BLaER1 treated with 17β-estradiol and CSF1 and Interleukin-3, amounts not matched to agents 10 nM and 100 nM (cell line): ENCODE results near the gene HSPA1L.
"Not testable (repeated sequence)": the region's sequence is repeated elsewhere in the genome, so short reads cannot be mapped to it uniquely, and the experiment has no call there.

ENCODE experiments used
- H3K27ac ChIP-seq, 11 experiments: shearing (Covaris generic); formaldehyde crosslinking; 2 replicates each; pipeline ENCODE4 v1.8.1; 2022
- H3K27me3 ChIP-seq, 11 experiments: shearing (Covaris generic); formaldehyde crosslinking; 2 replicates each; pipeline ENCODE4 v1.8.1; 2022
- H3K36me3 ChIP-seq, 11 experiments: shearing (Covaris generic); formaldehyde crosslinking; 2 replicates each; pipeline ENCODE4 v1.8.1; 2022
- H3K4me1 ChIP-seq, 10 experiments: shearing (Covaris generic); formaldehyde crosslinking; 2 replicates each; pipeline ENCODE4 v1.8.1; 2022
- H3K4me2 ChIP-seq, 11 experiments: shearing (Covaris generic); formaldehyde crosslinking; 2 replicates each; pipeline ENCODE4 v1.8.1; 2022
- H3K4me3 ChIP-seq, 10 experiments: shearing (Covaris generic); formaldehyde crosslinking; 2 replicates each; pipeline ENCODE4 v1.8.1; 2022
- H3K9ac ChIP-seq, 11 experiments: shearing (Covaris generic); formaldehyde crosslinking; 2 replicates each; pipeline ENCODE4 v1.8.1; 2022
- H3K9me3 ChIP-seq, 11 experiments: shearing (Covaris generic); formaldehyde crosslinking; replicated peaks in 1 of 11; 2 replicates each; pipeline ENCODE4 v1.8.1; 2022
- H4K20me1 ChIP-seq, 11 experiments: shearing (Covaris generic); formaldehyde crosslinking; 2 replicates each; pipeline ENCODE4 v1.8.1; 2022
- Cebpa-rat ChIP-seq, 11 experiments: shearing (Covaris generic); IDR thresholded peaks; 2 replicates each; pipeline ENCODE4 v1.8.1; 2022

The HSPA1L gene

GRCh38 chr6:31822036-31822821 lies 7.1 kb upstream of the HSPA1L start:
- H3K9ac ChIP-seq: peak overlapping the region; percentile 74 to 92 (median 83)
- peaks cover 0 to 6% (median 0%) of the 10 kb centered on the region in 11 experiments; a peak in 1 of 22 replicates for H4K20me1 ChIP-seq
- TF ChIP-seq Cebpa-rat (IDR thresholded peaks at IDR 0.05): no peak
- H3K27me3 ChIP-seq: no peaks in the 10 kb centered on the region; a peak in 1 of 22 replicates
- H3K4me1 ChIP-seq: peaks cover 61 to 89% (median 81%) of the 10 kb centered on the region in 10 experiments
- no peaks in the 10 kb centered on the region for H3K9me3 ChIP-seq
- peak overlapping the region; percentile 73 to 99 (median 96) for H3K4me2 ChIP-seq
- no peaks in the 10 kb centered on the region for H3K36me3 ChIP-seq
- H3K27ac ChIP-seq: peak overlapping the region; percentile 77 to 94 (median 85)
- H3K4me3 ChIP-seq: peak overlapping the region; percentile 55 to 75 (median 66)

DNA sequence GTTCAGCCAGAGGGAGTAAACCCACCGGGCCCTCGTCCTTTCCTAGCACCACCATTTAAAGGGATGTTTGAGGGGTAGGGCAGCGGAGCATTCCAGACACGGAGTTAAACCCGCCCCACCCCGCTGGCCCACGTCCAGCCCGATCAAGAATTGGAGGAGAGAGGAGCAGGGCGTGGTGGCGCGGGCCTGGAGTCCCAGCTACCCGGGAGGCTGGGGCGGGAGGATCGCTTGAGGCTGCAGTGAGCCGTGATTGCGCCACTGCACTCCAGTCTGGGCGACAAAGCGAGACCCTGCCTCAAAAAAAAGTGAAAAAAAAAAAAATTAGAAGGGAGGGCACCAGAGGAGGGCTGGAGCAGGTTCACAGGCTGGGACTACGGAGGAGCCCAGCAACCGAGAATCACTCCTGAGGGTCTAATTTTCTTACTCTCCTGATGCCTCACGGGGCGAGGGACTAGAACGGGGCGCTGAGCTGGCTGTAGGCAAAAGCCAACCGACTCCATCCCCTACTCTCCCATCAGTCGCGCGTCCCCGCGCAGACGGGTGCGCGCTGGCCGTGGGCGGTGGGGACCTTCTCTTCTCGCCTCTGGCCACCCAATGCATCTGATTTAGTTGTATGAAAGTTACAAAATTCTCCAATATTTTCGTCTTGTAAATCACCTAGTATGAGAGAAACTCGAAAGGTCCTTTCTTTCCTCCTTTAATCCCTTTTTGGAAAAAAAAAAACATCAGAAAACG lies 6.4 kb upstream of the HSPA1L start:
- no peaks in the 10 kb centered on the region for H3K9me3 ChIP-seq

DNA sequence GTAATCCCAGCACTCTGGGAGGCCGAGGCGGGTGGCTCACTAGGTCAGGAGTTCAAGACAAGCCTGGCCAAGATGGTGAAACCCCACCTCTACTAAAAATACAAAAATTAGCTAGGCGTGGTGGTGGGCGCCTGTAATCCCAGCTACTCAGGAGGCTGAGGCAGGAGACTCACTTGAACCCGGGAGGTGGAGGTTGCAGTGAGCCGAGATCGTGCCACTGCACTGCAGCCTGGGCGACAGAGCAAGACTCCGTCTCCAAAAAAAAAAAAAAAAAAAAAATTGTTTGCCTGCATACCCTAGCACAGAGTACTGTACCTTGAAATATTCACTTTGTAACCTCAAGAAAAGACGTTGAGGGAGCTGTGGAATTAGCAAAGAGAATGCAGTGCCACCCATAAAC lies 5.3 kb upstream of the HSPA1L start:
- not testable (repeated sequence) for H4K20me1 ChIP-seq, H3K36me3 ChIP-seq, H3K27me3 ChIP-seq, H3K9me3 ChIP-seq
- Histone ChIP-seq H3K4me2 (peak overlapping the region; percentile 83 to 99 (median 96)), H3K27ac (peak overlapping the region in 2 of 11 experiments; percentile 77 to 86; a peak in 1 of 22 replicates), H3K9ac (peak overlapping the region in 5 of 11 experiments; percentile 78 to 88 (median 83); a peak in 6 of 22 replicates), H3K4me3 (peak overlapping the region in 2 of 10 experiments; percentile 55 to 67; a peak in 5 of 20 replicates), H3K4me1 (peaks cover 51 to 78% (median 69%) of the 10 kb centered on the region in 10 experiments)

More for the DNA sequence above, 6.4 kb upstream of the HSPA1L start:
- Histone ChIP-seq H3K36me3 (no peaks in the 10 kb centered on the region), H3K4me1 (peaks cover 58 to 87% (median 78%) of the 10 kb centered on the region in 10 experiments), H3K9ac (peak overlapping the region; percentile 74 to 88 (median 83)), H3K4me3 (peak overlapping the region; percentile 55 to 75 (median 66)), H3K4me2 (peak overlapping the region; percentile 83 to 99 (median 96)), H3K27me3 (no peaks in the 10 kb centered on the region; a peak in 1 of 22 replicates), H3K27ac (peak overlapping the region; percentile 77 to 91 (median 83)), H4K20me1 (peaks cover 0 to 7% (median 0%) of the 10 kb centered on the region in 11 experiments; a peak in 1 of 22 replicates)
- TF ChIP-seq Cebpa-rat (IDR thresholded peaks at IDR 0.05): peak in 1 of 11 experiments; percentile 17; a peak in 2 of 22 replicates

DNA sequence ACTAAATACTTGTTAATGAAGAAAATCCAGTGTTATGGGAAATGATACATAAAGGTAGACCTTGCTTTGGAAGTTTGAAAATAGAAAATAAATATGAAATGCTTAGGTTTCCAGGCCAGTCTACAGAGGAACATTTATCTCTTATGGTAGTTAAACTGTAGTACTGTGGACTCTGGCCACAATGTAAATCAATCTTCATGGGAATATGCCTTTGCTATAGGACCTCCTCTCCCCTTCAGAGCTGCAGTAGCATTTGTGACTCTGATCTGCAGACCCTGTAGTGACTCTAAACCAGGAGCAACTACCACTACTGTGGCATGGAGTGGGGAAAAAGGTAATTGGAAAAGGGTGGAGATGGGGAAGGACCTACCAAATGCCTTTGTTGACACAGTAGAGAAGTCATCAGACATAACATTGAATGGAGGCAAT lies 4.8 kb upstream of the HSPA1L start:
- peak overlapping the region in 7 of 11 experiments; percentile 1 to 99 (median 96); a peak in 11 of 22 replicates for H3K4me2 ChIP-seq
- H3K4me3 ChIP-seq: 0 out of 20 replicates have a peak overlapping the region, but pooled peaks of 1 of the 10 experiments have one; percentile 67
- H4K20me1 ChIP-seq: peaks cover 0 to 7% (median 0%) of the 10 kb centered on the region in 11 experiments; a peak in 1 of 22 replicates
- TF ChIP-seq Cebpa-rat (IDR thresholded peaks at IDR 0.05): no peak
- no peaks in the 10 kb centered on the region for H3K36me3 ChIP-seq
- peak overlapping the region in 1 of 11 experiments; percentile 38; a peak in 1 of 22 replicates for H3K9ac ChIP-seq
- H3K9me3 ChIP-seq: peaks cover 0 to 6% (median 0%) of the 10 kb centered on the region in 11 experiments; a peak in 2 of 22 replicates
- H3K27ac ChIP-seq: no peak overlapping the region
- H3K27me3 ChIP-seq: peaks cover 0 to 9% (median 8%) of the 10 kb centered on the region in 11 experiments; a peak in 17 of 22 replicates
- H3K4me1 ChIP-seq: peaks cover 56 to 78% (median 67%) of the 10 kb centered on the region in 10 experiments

GRCh38 chr6:31817929-31818511 lies 2.9 kb upstream of the HSPA1L start:
- Histone ChIP-seq H3K4me1 (peaks cover 52 to 77% (median 68%) of the 10 kb centered on the region in 10 experiments), H3K4me3 (peak overlapping the region; percentile 51 to 76 (median 68); a peak in 18 of 20 replicates), H3K27me3 (peaks cover 0 to 27% (median 25%) of the 10 kb centered on the region in 11 experiments; a peak in 19 of 22 replicates), H3K4me2 (peak overlapping the region; percentile 51 to 99 (median 89)), H3K9ac (peak overlapping the region; percentile 20 to 83 (median 76); a peak in 20 of 22 replicates), H3K27ac (peak overlapping the region; percentile 51 to 82 (median 66))
- not testable (repeated sequence) for H3K36me3 ChIP-seq, H3K9me3 ChIP-seq, H4K20me1 ChIP-seq

- H3K9me3 ChIP-seq, H4K20me1 ChIP-seq, H3K36me3 ChIP-seq: not testable (repeated sequence)
- Histone ChIP-seq H3K27ac (peak overlapping the region; percentile 51 to 82 (median 66)), H3K4me3 (peak overlapping the region; percentile 51 to 76 (median 68)), H3K4me1 (peaks cover 50 to 76% (median 66%) of the 10 kb centered on the region in 10 experiments), H3K9ac (peak overlapping the region; percentile 20 to 83 (median 76); a peak in 21 of 22 replicates), H3K27me3 (peaks cover 0 to 34% (median 30%) of the 10 kb centered on the region in 11 experiments; a peak in 19 of 22 replicates), H3K4me2 (peak overlapping the region; percentile 51 to 99 (median 89))
Measured at GRCh38 chr6:31817133-31817928, 2.2 kb upstream of the HSPA1L start.

DNA sequence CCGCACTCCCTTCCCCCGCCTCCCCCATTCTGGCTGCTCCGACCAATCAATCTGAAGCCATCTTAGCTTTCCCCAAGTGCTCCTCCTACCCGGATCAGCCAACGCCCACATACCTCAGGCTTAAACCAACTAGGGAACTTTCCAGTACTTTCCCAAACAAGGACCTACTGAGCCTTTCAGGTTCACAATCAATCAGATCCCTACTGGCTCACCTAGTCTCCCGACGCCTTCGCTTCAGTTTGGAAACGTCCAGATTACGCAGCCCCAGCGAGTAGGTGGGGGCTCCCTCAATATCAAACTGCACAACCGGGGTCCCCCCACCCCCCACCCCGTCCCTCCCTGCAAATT lies 432 bp downstream of the HSPA1L start:
- peak overlapping the region in 10 of 11 experiments; percentile 22 to 67 (median 53); a peak in 17 of 22 replicates for H3K27ac ChIP-seq
- H3K4me3 ChIP-seq: peak overlapping the region; percentile 50 to 67 (median 58)
- H3K36me3 ChIP-seq: peaks cover 0 to 7% (median 0%) of the 10 kb centered on the region in 11 experiments; a peak in 1 of 22 replicates

More for the DNA sequence above, 432 bp downstream of the HSPA1L start:
- peaks cover 0 to 6% (median 0%) of the 10 kb centered on the region in 11 experiments; a peak in 2 of 22 replicates for H3K9me3 ChIP-seq
- peaks cover 0 to 37% (median 30%) of the 10 kb centered on the region in 11 experiments; a peak in 19 of 22 replicates for H3K27me3 ChIP-seq
- H3K9ac ChIP-seq: peak overlapping the region in 10 of 11 experiments; percentile 49 to 72 (median 58); a peak in 17 of 22 replicates
- peaks cover 0 to 7% (median 0%) of the 10 kb centered on the region in 11 experiments; a peak in 1 of 22 replicates for H4K20me1 ChIP-seq
- TF ChIP-seq Cebpa-rat (IDR thresholded peaks at IDR 0.05): no peak
- H3K4me2 ChIP-seq: peak overlapping the region; percentile 73 to 95 (median 84)
- H3K4me1 ChIP-seq: peaks cover 34 to 54% (median 47%) of the 10 kb centered on the region in 10 experiments
